Tibial artery (tissue), 4 donors: ENCODE results near the gene PDE6H.

Experiments used
- DNase-seq, 2 donors: peaks; one replicate each; pipeline ENCODE4 v3.0.0-alpha.2; 2019
- H3K27ac ChIP-seq, 2 donors: fragments of 200-600 bp; sonication (generic) in 1 of 2; 1 replicate in 1 of 2; 2 replicates in 1 of 2; pipeline ENCODE4 v1.5.1; 2018 to 2019; ENCODE audit warnings: mild to moderate bottlenecking in 1 of 2
- H3K27me3 ChIP-seq, 2 donors: fragments of 200-600 bp; sonication (generic) in 1 of 2; one replicate each; pipeline versions ENCODE4 v1.5.1 to v1.6.0; 2016 to 2019
- H3K36me3 ChIP-seq, 3 donors: fragments of 200-600 bp; sonication (generic) in 2 of 3; one replicate each; pipeline ENCODE4 v1.5.1; 2016 to 2019; ENCODE audit warnings: mild to moderate bottlenecking in 2 of 3
- H3K4me1 ChIP-seq, 4 donors: fragments of 200-600 bp; sonication (generic) in 2 of 4; 1 replicate in 3 of 4; 2 replicates in 1 of 4; pipeline ENCODE4 v1.5.1; 2016 to 2019
- H3K4me3 ChIP-seq, 2 donors: fragments of 200-600 bp; sonication (generic) in 1 of 2; 1 replicate in 1 of 2; 2 replicates in 1 of 2; pipeline ENCODE4 v1.5.1; 2018 to 2019; ENCODE audit warnings: mild to moderate bottlenecking in 2 of 2
- H3K9me3 ChIP-seq, 3 donors: fragments of 200-600 bp; sonication (generic) in 1 of 3; one replicate each; pipeline ENCODE4 v1.5.1; 2016 to 2019
- intact Hi-C: fragments of 100-400 bp; cut with DNase I; formaldehyde crosslinking; loops from one replicate; pipeline ENCODE4 v1.15.0; 2023; ENCODE audit warnings: low total_unique reads
- TF ChIP-seq, protein P1 (sequence below), 2 experiments: fragments of 200-600 bp in 1 of 2; fragments of 450-650 bp in 1 of 2; IDR thresholded peaks; one replicate each; pipeline ENCODE4 v1.5.1; 2017 to 2019; ENCODE audit warnings: antibody characterized with exemption in 2 of 2, mild to moderate bottlenecking in 1 of 2, moderate library complexity in 1 of 2

The PDE6H gene

DNA sequence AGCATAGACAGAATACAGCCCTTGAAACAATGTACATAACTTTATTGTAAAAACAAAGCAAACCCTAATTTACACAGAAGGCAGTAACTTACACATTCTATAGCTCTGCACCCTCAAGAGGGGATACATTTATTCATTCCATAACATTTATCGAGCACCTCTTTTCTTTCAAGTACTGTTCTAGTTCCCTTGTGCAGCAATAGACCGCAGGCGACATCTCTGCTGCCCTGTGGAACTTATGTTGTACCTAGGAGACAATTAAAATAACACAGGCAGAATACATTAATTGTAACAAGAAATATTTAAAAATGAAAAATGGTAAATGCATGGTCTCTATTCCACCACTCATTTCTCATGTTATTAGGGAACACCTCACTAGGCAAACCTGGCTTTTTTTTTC lies 10.0 kb upstream of the PDE6H start:
- H3K4me1 ChIP-seq = peaks cover 0 to 24% (median 9%) of the 10 kb centered on the region in 4 donors
- H3K9me3 ChIP-seq = no peaks in the 10 kb centered on the region
- no peaks in the 10 kb centered on the region for H3K36me3 ChIP-seq
- no peak for DNase-seq
- no peak overlapping the region for H3K27ac ChIP-seq
- no peak overlapping the region for H3K4me3 ChIP-seq
- H3K27me3 ChIP-seq = no peaks in the 10 kb centered on the region
- TF ChIP-seq, protein P1, sequence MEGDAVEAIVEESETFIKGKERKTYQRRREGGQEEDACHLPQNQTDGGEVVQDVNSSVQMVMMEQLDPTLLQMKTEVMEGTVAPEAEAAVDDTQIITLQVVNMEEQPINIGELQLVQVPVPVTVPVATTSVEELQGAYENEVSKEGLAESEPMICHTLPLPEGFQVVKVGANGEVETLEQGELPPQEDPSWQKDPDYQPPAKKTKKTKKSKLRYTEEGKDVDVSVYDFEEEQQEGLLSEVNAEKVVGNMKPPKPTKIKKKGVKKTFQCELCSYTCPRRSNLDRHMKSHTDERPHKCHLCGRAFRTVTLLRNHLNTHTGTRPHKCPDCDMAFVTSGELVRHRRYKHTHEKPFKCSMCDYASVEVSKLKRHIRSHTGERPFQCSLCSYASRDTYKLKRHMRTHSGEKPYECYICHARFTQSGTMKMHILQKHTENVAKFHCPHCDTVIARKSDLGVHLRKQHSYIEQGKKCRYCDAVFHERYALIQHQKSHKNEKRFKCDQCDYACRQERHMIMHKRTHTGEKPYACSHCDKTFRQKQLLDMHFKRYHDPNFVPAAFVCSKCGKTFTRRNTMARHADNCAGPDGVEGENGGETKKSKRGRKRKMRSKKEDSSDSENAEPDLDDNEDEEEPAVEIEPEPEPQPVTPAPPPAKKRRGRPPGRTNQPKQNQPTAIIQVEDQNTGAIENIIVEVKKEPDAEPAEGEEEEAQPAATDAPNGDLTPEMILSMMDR (IDR thresholded peaks at IDR 0.05) = no peak
- intact Hi-C loops = no loop called here

DNA sequence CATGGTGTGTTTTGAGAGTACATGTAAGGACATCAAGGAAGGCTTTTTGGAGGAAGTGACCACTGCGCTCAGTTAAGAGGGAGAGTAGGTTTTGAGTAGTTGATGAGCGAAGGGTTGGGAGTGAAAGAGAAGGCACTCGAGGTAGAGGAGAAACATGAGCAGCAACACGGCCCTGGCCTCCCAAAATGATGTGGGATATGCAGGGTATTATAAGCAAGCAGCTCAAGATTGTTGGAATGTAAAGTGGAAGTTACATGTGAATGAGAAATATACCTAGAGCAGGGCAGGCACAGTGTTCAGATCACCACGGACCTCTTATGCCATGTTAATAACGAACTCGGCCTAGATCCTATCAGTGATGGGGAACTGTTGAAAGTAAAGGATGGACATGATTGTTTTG lies 9.3 kb upstream of the PDE6H start:
- TF ChIP-seq, protein P1 (IDR thresholded peaks at IDR 0.05) = no peak
- H3K27ac ChIP-seq = no peak overlapping the region
- intact Hi-C loops = no loop called here

DNA sequence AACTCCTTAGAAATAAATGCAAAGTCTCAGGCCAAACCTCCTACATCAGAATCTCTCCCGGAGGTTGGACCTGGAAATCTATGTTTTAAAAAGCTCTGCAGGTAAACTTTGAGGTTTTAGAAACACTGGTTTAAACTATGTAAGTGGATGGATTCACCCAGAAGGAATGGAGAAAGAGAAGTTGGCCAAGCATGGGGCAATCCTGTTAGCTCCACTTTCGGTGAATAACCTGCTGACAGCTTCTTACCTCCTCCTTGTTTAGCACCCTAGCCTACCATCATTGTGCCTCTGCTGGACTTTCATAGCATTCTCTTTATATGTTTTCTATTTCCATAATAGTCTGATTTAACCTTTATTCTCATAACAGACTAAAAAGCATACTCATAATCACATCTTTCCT lies 8.4 kb upstream of the PDE6H start:
- Histone ChIP-seq H3K27ac (no peak overlapping the region), H3K4me1 (peaks cover 0 to 10% (median 4%) of the 10 kb centered on the region in 4 donors), H3K4me3 (no peak overlapping the region), H3K36me3 (no peaks in the 10 kb centered on the region), H3K27me3 (no peaks in the 10 kb centered on the region), H3K9me3 (no peaks in the 10 kb centered on the region)
- intact Hi-C loops = no loop called here
- TF ChIP-seq, protein P1 (IDR thresholded peaks at IDR 0.05) = no peak
- DNase-seq = no peak

More for the DNA sequence above, 9.3 kb upstream of the PDE6H start:
- H3K36me3 ChIP-seq = no peaks in the 10 kb centered on the region
- no peak for DNase-seq
- H3K9me3 ChIP-seq = no peaks in the 10 kb centered on the region
- H3K4me3 ChIP-seq = no peak overlapping the region
- H3K4me1 ChIP-seq = peaks cover 0 to 18% (median 5%) of the 10 kb centered on the region in 4 donors
- no peaks in the 10 kb centered on the region for H3K27me3 ChIP-seq

DNA sequence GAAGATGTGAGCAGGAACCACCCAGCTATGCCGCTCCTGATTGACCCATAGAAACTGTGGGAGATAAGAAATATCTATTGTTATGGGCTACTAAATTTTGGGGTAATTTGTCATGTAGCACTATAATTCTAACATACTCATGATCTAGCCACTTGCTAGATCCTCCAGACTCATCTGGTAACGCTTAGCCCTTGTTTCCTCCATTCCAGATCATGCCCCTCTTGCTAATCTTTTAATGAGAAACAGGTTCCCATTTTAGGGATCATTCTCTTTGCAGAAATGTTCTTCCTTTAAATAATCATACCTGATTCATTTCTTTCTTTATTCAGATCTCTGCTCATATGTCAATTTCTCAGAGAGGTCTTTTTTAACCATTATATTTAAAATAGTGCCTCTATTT lies 7.6 kb upstream of the PDE6H start:
- H3K9me3 ChIP-seq = no peaks in the 10 kb centered on the region
- H3K27me3 ChIP-seq = no peaks in the 10 kb centered on the region
- peaks cover 0 to 7% (median 2%) of the 10 kb centered on the region in 4 donors for H3K4me1 ChIP-seq
- no peak for DNase-seq
- intact Hi-C loops = no loop called here
- no peak overlapping the region for H3K4me3 ChIP-seq
- no peaks in the 10 kb centered on the region for H3K36me3 ChIP-seq
- H3K27ac ChIP-seq = no peak overlapping the region
- TF ChIP-seq, protein P1 (IDR thresholded peaks at IDR 0.05) = no peak

DNA sequence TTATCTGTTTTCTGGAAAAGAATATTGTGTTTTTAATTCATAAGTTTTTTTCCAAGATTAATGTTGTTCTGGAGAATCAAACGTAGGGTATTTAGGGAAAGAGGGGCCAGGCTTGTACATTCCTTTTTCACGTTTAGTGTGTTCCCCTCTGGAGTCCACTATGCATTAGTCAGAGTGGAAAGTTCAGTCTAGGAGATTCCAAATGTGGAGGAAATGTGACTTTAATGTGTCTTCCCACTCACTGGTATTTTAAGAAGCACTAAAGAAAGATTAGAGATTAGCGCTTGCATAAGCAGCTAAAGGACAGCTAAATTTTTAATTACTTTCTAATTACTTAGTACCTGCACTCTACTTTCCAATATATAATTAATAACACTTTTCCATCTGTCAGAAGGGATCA lies 4.4 kb upstream of the PDE6H start:
- Histone ChIP-seq H3K27me3 (no peaks in the 10 kb centered on the region), H3K36me3 (no peaks in the 10 kb centered on the region), H3K27ac (no peak overlapping the region), H3K4me3 (no peak overlapping the region), H3K9me3 (no peaks in the 10 kb centered on the region), H3K4me1 (no peaks in the 10 kb centered on the region)
- intact Hi-C loops = no loop called here
- DNase-seq = no peak
- TF ChIP-seq, protein P1 (IDR thresholded peaks at IDR 0.05) = no peak

DNA sequence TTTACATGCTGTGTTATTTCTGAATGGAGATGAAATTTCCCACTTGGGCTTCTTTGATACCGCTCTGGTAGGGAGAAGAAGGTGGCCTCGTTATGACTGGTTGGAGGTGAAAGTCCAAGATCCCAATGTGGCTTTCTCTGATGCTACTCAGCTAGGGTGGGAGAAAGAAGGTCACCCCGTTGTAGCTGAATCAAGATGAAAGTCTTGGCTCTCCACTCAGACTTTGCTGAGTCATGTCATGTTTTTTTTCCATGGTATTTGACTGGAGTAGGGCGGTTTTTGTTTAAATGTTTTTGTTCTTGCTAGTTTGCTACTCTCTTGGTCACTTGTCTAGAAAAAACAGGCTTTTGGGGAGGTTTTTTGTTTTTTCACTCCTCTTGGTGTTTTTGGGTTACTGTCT lies 2.4 kb upstream of the PDE6H start:
- H3K4me1 ChIP-seq = no peaks in the 10 kb centered on the region
- H3K27ac ChIP-seq = no peak overlapping the region
- H3K9me3 ChIP-seq = no peaks in the 10 kb centered on the region
- H3K27me3 ChIP-seq = no peaks in the 10 kb centered on the region
- TF ChIP-seq, protein P1 (IDR thresholded peaks at IDR 0.05) = no peak
- DNase-seq = no peak
- intact Hi-C loops = no loop called here
- no peaks in the 10 kb centered on the region for H3K36me3 ChIP-seq
- H3K4me3 ChIP-seq = no peak overlapping the region
